GM10266 (cell line): ENCODE data around the gene TBXAS1.

Source experiments
- DNase-seq: peaks from one replicate; pipeline ENCODE4 v3.0.0; 2012; ENCODE audit errors: extremely low spot score
- CTCF ChIP-seq: IDR thresholded peaks from 2 replicates; pipeline ENCODE4 v1.5.1; 2012; ENCODE audit warnings: mild to moderate bottlenecking, low read depth; ENCODE audit not compliant: control insufficient read depth, insufficient read depth; ENCODE audit errors: missing control alignments

Gene TBXAS1

GRCh38 chr7:140061607-140061930 lies 232.5 kb downstream of the TBXAS1 start:
- no peak for DNase-seq
- TF ChIP-seq CTCF: no peak

GRCh38 chr7:140062118-140062527 lies 233.1 kb downstream of the TBXAS1 start:
- no peak for TF ChIP-seq CTCF
- peak; percentile 54 for DNase-seq

GRCh38 chr7:140062528-140063299 lies 233.7 kb downstream of the TBXAS1 start, which contains the start of gene PARP12:
Gene PARP12 (minus strand): TSS chr7:140062951. CDS start chr7:140062847, 104 bp downstream.
- no peak for TF ChIP-seq CTCF
- peak; percentile 93 for DNase-seq

- TF ChIP-seq CTCF: no peak
- DNase-seq: no peak
Measured at GRCh38 chr7:140067052-140067451, 238.0 kb downstream of the TBXAS1 start.

GRCh38 chr7:140068033-140068432 lies 239.0 kb downstream of the TBXAS1 start:
- DNase-seq: no peak
- no peak for TF ChIP-seq CTCF

- no peak for DNase-seq
- TF ChIP-seq CTCF: no peak
Measured at GRCh38 chr7:140069298-140069949, 240.4 kb downstream of the TBXAS1 start.
